ENCODE data around the gene BICDL2. TPM values are rescaled to one million over a fixed set of nuclear protein-coding genes. Genes with fewer than 3 reads are reported as not detected.

BICDL2 gene
- total and polyA plus RNA-seq, 9 of the 15 experiments (the other 6 are each of a cell fraction or from before 2014, with no cell fraction given) = 0.09 to 0.28 (median 0.09) TPM; not detected in 6

GRCh38 chr16:3035289-3035971 lies 1.3 kb downstream of the BICDL2 start:
- no peak for FAIRE-seq
- no peaks in the 10 kb centered on the region for H3K79me2 ChIP-seq (ENCODE audit: control insufficient read depth, insufficient read depth, low read length)
- H3K27me3 ChIP-seq (ENCODE audit: control insufficient read depth in 2 of 2, insufficient read depth in 2 of 2, low read length in 2 of 2) = peaks cover 57 to 83% of the 10 kb centered on the region in 2 experiments
- no peaks in the 10 kb centered on the region for H3K9me3 ChIP-seq (replicated peaks; ENCODE audit: control insufficient read depth, insufficient read depth, low read depth, low read length)
- no peak overlapping the region for H3K4me2 ChIP-seq (ENCODE audit: insufficient read depth, low read length)
- 5% methylated on average over 19 of the region's 19 CpGs for WGBS (ENCODE audit: insufficient coverage, low coverage, missing lambda C conversion rate)
- no peak overlapping the region for H3K9ac ChIP-seq (ENCODE audit: insufficient read depth in 1 of 2, low read depth in 2 of 2, low read length in 2 of 2)
- no peaks in the 10 kb centered on the region for H3K36me3 ChIP-seq (ENCODE audit: control insufficient read depth, insufficient read depth, low read length)
- no peak for ATAC-seq
- no peak for DNase-seq (ENCODE audit: extremely low read depth in 1 of 4, low spot score in 3 of 4)
- ChIA-PET POLR2A (interaction anchor here (0.7 to 1.4 kb wide), 6 partner anchors 10 to 1657 kb away, joined by 3 to 7 read pairs (median 4); partner anchors contain the start of genes HCFC1R1, MMP25 and THOC6), CTCF (ENCODE audit: low intra/inter-chr PET ratio) (no interaction called here)
- TF ChIP-seq EZH2 (IDR thresholded peaks at IDR 0.05; ENCODE audit: borderline replicate concordance, low read depth, low read length) (peak; percentile 57; the same call in 1 of the 2 replicates), TEAD1 (CRISPR knock-in tag; IDR thresholded peaks at IDR 0.05) (0 out of 4 replicates have a peak, but pooled peaks of 1 of the 2 experiments have one; percentile 39), MAX (CRISPR knock-in tag; IDR thresholded peaks at IDR 0.05) (no peak)
- H4K20me1 ChIP-seq (replicated peaks; ENCODE audit: control insufficient read depth, insufficient read depth, low read length) = peaks cover 11% of the 10 kb centered on the region
- no TSS peak for BruUV-seq (replicated peaks)
- H2AFZ ChIP-seq (ENCODE audit: low read depth, low read length) = no peak overlapping the region
- in situ Hi-C loops (cut with MboI) (no loop called here), intact Hi-C loops (cut with micrococcal nuclease) (no loop called here)
- no peaks in the 10 kb centered on the region for H3K9me1 ChIP-seq (ENCODE audit: control insufficient read depth, insufficient read depth, low read length)
- H3K27ac ChIP-seq (ENCODE audit: extremely low read depth, low read depth, low read length) = no peak overlapping the region
- H3K4me1 ChIP-seq (replicated peaks in 1 of 2; ENCODE audit: control insufficient read depth in 2 of 2, insufficient read depth in 2 of 2, low read length in 2 of 2) = peaks cover 0 to 28% of the 10 kb centered on the region in 2 experiments; a peak in 4 of 5 replicates
- no peak overlapping the region for H3K4me3 ChIP-seq

- CTCF ChIA-PET (ENCODE audit: low intra/inter-chr PET ratio) = interaction anchor here (1.6 kb wide), 1 partner anchor 27 kb away, joined by 6 read pairs; no protein-coding TSS in a partner anchor
- TF ChIP-seq PHF21A (IDR thresholded peaks at IDR 0.05; ENCODE audit: borderline replicate concordance, low read depth) (peak; percentile 29; the same call in 1 of the 2 replicates), KDM1A (IDR thresholded peaks at IDR 0.05) (peak in 1 of 2 experiments; percentile 32; a peak in 1 of 4 replicates), MITF (IDR thresholded peaks at IDR 0.05) (no peak)
- H3K27ac ChIP-seq (ENCODE audit: extremely low read depth, low read depth, low read length) = no peak overlapping the region
- in situ Hi-C loops (cut with MboI) = no loop called here
- POLR2A ChIA-PET = interaction anchor here (0.7 kb wide), 1 partner anchor 45 kb away, joined by 3 read pairs; no protein-coding TSS in a partner anchor
- H3K36me3 ChIP-seq (ENCODE audit: control insufficient read depth, insufficient read depth, low read length) = no peaks in the 10 kb centered on the region
- no TSS peak for BruUV-seq (replicated peaks)
- ATAC-seq (no peak), FAIRE-seq (no peak), DNase-seq (ENCODE audit: extremely low read depth in 1 of 4, low spot score in 3 of 4) (no peak)
- no peak overlapping the region for H3K4me3 ChIP-seq
- H3K9me1 ChIP-seq (ENCODE audit: control insufficient read depth, insufficient read depth, low read length) = no peaks in the 10 kb centered on the region
- no peak overlapping the region for H3K9ac ChIP-seq (ENCODE audit: insufficient read depth in 1 of 2, low read depth in 2 of 2, low read length in 2 of 2)
- no peak overlapping the region for H3K4me2 ChIP-seq (ENCODE audit: insufficient read depth, low read length)
- H2AFZ ChIP-seq (ENCODE audit: low read depth, low read length) = no peak overlapping the region
- H3K79me2 ChIP-seq (ENCODE audit: control insufficient read depth, insufficient read depth, low read length) = no peaks in the 10 kb centered on the region
- H3K4me1 ChIP-seq (replicated peaks in 1 of 2; ENCODE audit: control insufficient read depth in 2 of 2, insufficient read depth in 2 of 2, low read length in 2 of 2) = peaks cover 15 to 51% of the 10 kb centered on the region in 2 experiments
- intact Hi-C loops (cut with micrococcal nuclease) = no loop called here
- H4K20me1 ChIP-seq (replicated peaks; ENCODE audit: control insufficient read depth, insufficient read depth, low read length) = peaks cover 3% of the 10 kb centered on the region
- H3K27me3 ChIP-seq (ENCODE audit: control insufficient read depth in 2 of 2, insufficient read depth in 2 of 2, low read length in 2 of 2) = peaks cover 43 to 71% of the 10 kb centered on the region in 2 experiments
- WGBS (ENCODE audit: insufficient coverage, low coverage, missing lambda C conversion rate) = 4% methylated on average over 7 of the region's 7 CpGs
- no peaks in the 10 kb centered on the region for H3K9me3 ChIP-seq (replicated peaks; ENCODE audit: control insufficient read depth, insufficient read depth, low read depth, low read length)
Measured at GRCh38 chr16:3032624-3033023, 4.1 kb downstream of the BICDL2 start.

Measured in K562 (cell line).